Right atrium auricular region (tissue), 2 donors: ENCODE results near the gene SLC22A1. TPM values are rescaled to one million over a fixed set of nuclear protein-coding genes. Genes with fewer than 3 reads are reported as not detected.
"Not testable (repeated sequence)": the region's sequence is repeated elsewhere in the genome, so short reads cannot be mapped to it uniquely, and the experiment has no call there.

Experiments
- DNase-seq: peaks from one replicate; pipeline ENCODE4 v3.0.0-alpha.2; 2019; ENCODE audit warnings: low spot score
- H3K27ac ChIP-seq, 2 donors: fragments of 200-600 bp; sonication (generic); 1 replicate in 1 of 2; 2 replicates in 1 of 2; pipeline ENCODE4 v1.5.1; 2016 to 2019
- H3K27me3 ChIP-seq, 2 donors: fragments of 200-600 bp; sonication (generic); one replicate each; pipeline versions ENCODE4 v1.5.1 to v1.6.0; 2017 to 2019
- H3K36me3 ChIP-seq: fragments of 200-600 bp; sonication (generic); one replicate; pipeline ENCODE4 v1.5.1; 2016
- H3K4me1 ChIP-seq, 2 donors: fragments of 200-600 bp; sonication (generic); one replicate each; pipeline versions ENCODE4 v1.5.1 to v1.6.0; 2017 to 2019
- H3K4me3 ChIP-seq, 2 donors: fragments of 200-600 bp; sonication (generic); 1 replicate in 1 of 2; 2 replicates in 1 of 2; pipeline ENCODE4 v1.5.1; 2017 to 2019; ENCODE audit warnings: mild to moderate bottlenecking in 1 of 2, moderate library complexity in 1 of 2
- H3K9me3 ChIP-seq, 2 donors: fragments of 200-600 bp; sonication (generic); one replicate each; pipeline ENCODE4 v1.5.1; 2019
- total RNA-seq, 2 donors: library from RNA; depleted of rRNA; stranded (reverse); fragments of >200 nt; gene quantifications; one replicate each; pipeline ENCODE4 v1.1.0, GENCODE V29; 2016
- TF ChIP-seq, protein P1 (sequence below), 2 donors: fragments of 200-600 bp; sonication (generic); IDR thresholded peaks; one replicate each; pipeline ENCODE4 v1.5.1; 2019; ENCODE audit warnings: antibody characterized with exemption in 2 of 2

Gene SLC22A1
- total RNA-seq, 2 donors from 2014 or later = not detected

DNA sequence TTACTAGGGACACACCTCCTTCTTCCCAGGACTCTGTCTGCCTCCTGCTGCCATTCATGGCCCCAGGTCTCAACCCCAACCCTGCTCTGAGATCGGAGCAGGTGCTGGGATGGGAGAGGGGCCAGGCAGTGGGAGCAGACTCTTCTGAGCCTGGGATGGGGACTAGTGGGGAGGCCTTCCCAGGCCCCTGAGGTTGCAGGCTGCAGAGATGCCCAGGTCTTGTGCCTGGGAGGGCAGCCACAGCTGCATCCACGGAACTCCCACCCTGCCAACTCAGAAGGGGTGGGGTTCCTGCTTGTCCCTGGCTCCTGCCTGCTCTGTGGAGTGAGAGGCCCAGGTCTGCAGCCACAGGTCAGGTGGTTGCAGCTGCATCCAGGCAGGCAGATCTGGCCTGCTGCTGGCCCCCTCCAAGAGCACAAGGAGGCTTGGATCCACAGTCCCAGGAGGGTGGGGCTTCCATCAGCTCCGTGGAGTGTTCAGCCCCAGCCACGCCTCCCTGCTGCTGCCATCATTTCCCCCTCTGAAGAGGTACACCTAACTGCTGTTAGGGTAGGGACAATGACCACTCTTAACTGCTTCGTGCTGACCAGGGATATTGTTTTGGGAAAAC is 2.9 kb upstream of the SLC22A1 start:
- Histone ChIP-seq H3K9me3 (no peaks in the 10 kb centered on the region), H3K36me3 (no peaks in the 10 kb centered on the region), H3K27me3 (no peaks in the 10 kb centered on the region), H3K27ac (no peak overlapping the region), H3K4me1 (no peaks in the 10 kb centered on the region), H3K4me3 (no peak overlapping the region)
- no peak for DNase-seq
- TF ChIP-seq, protein P1, sequence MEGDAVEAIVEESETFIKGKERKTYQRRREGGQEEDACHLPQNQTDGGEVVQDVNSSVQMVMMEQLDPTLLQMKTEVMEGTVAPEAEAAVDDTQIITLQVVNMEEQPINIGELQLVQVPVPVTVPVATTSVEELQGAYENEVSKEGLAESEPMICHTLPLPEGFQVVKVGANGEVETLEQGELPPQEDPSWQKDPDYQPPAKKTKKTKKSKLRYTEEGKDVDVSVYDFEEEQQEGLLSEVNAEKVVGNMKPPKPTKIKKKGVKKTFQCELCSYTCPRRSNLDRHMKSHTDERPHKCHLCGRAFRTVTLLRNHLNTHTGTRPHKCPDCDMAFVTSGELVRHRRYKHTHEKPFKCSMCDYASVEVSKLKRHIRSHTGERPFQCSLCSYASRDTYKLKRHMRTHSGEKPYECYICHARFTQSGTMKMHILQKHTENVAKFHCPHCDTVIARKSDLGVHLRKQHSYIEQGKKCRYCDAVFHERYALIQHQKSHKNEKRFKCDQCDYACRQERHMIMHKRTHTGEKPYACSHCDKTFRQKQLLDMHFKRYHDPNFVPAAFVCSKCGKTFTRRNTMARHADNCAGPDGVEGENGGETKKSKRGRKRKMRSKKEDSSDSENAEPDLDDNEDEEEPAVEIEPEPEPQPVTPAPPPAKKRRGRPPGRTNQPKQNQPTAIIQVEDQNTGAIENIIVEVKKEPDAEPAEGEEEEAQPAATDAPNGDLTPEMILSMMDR (IDR thresholded peaks at IDR 0.05) = no peak

DNA sequence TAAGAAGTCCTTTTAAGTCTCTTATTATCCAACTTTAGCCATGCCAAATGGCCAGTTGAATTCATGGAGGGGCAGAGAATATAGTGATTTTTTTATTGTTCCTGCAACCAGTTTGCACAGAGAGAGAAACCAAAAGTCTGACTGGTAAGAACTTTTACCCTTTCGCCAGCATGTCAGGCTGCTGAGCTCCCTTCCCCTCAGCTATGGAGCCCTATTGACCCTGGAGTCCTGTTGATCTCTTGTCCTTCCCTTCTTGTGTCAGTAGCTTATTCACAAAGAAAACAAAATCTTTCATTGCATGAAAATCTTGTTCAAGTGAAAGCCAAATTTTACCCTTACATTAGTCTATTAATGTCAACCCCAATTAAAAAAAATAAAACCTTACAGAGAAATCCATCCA is 1.5 kb upstream of the SLC22A1 start:
- no peaks in the 10 kb centered on the region for H3K9me3 ChIP-seq
- TF ChIP-seq, protein P1 (IDR thresholded peaks at IDR 0.05) = no peak

DNA sequence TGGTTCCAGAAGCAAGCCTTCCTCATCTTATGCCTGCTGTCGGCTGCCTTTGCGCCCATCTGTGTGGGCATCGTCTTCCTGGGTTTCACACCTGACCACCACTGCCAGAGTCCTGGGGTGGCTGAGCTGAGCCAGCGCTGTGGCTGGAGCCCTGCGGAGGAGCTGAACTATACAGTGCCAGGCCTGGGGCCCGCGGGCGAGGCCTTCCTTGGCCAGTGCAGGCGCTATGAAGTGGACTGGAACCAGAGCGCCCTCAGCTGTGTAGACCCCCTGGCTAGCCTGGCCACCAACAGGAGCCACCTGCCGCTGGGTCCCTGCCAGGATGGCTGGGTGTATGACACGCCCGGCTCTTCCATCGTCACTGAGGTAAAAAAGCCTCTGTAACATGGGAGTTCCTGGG is 366 bp downstream of the SLC22A1 start:
- Histone ChIP-seq H3K4me3 (no peak overlapping the region), H3K4me1 (no peaks in the 10 kb centered on the region), H3K9me3 (no peaks in the 10 kb centered on the region), H3K27ac (no peak overlapping the region), H3K36me3 (no peaks in the 10 kb centered on the region), H3K27me3 (no peaks in the 10 kb centered on the region)
- TF ChIP-seq, protein P1 (IDR thresholded peaks at IDR 0.05) = no peak
- DNase-seq = no peak

More for the DNA sequence above, 1.5 kb upstream of the SLC22A1 start:
- DNase-seq = no peak
- H3K4me1 ChIP-seq = no peaks in the 10 kb centered on the region
- no peak overlapping the region for H3K27ac ChIP-seq
- H3K27me3 ChIP-seq = no peaks in the 10 kb centered on the region
- no peaks in the 10 kb centered on the region for H3K36me3 ChIP-seq
- no peak overlapping the region for H3K4me3 ChIP-seq

DNA sequence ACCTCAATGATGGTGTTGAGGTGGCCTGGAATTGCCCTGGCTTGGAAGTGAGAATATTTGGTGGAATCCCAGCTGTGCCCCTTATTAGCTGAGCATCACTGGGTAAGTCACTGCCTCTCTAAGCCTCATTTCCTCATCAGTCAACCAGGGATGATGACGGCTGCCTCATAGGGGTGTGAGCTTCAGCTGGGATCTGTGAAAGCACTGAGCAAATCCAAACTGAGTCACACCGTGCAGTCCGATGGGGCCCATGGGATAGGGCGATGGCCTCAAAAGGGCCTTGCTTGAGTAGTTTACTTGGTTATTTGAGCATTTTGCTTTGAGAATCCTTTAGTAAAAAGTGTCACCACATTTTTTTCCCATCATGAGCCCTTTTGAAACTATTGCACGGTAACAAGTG is 1.1 kb downstream of the SLC22A1 start:
- no peak overlapping the region for H3K4me3 ChIP-seq
- no peak overlapping the region for H3K27ac ChIP-seq
- TF ChIP-seq, protein P1 (IDR thresholded peaks at IDR 0.05) = no peak
- H3K4me1 ChIP-seq = no peaks in the 10 kb centered on the region
- no peaks in the 10 kb centered on the region for H3K36me3 ChIP-seq
- no peak for DNase-seq
- no peaks in the 10 kb centered on the region for H3K9me3 ChIP-seq
- no peaks in the 10 kb centered on the region for H3K27me3 ChIP-seq

DNA sequence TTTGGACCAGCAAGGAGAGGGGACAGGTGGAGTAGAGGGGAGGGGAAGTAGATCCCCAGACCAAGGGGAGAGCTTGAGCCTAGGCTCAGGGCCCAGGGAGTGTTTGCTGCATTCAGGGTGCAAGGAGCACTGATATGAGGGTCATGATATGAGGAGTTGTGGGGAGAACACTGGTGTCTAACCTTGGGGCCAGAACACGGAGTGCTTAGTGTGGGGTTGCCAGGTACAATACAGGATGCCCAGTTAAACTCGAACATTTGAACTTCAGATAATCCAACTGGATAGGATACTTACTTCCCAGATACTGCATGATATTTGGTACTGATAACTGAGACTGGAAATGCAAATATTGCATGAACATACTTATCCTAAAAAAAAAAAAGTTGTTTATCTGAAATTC is 2.4 kb downstream of the SLC22A1 start:
- no peak for DNase-seq
- H3K36me3 ChIP-seq = no peaks in the 10 kb centered on the region
- H3K27me3 ChIP-seq = no peaks in the 10 kb centered on the region
- no peaks in the 10 kb centered on the region for H3K4me1 ChIP-seq
- TF ChIP-seq, protein P1 (IDR thresholded peaks at IDR 0.05) = no peak
- H3K4me3 ChIP-seq = no peak overlapping the region
- no peaks in the 10 kb centered on the region for H3K9me3 ChIP-seq
- no peak overlapping the region for H3K27ac ChIP-seq

DNA sequence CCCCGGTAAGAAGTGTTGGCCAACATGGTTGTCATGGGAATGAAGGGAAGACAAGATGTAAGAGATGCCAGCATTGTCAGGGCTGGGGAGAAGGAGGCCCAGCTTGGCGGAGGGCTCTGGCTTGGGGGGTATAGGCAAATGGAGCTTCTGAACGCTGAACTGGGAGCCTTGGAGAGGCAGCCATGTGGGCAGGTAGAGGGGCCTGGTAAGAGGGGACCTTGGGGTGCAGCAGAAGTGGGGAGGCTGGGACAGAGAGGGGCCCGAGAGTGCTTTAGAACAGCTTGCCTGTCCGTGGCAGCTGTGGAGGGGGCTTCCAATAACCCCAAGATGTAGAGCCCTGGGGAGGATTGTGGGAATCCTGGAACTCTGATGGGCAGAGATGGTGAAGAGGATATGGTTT is 3.0 kb downstream of the SLC22A1 start:
- Histone ChIP-seq H3K36me3 (no peaks in the 10 kb centered on the region), H3K4me3 (no peak overlapping the region), H3K4me1 (no peaks in the 10 kb centered on the region), H3K27me3 (no peaks in the 10 kb centered on the region), H3K9me3 (no peaks in the 10 kb centered on the region), H3K27ac (no peak overlapping the region)
- TF ChIP-seq, protein P1 (IDR thresholded peaks at IDR 0.05) = no peak
- no peak for DNase-seq

DNA sequence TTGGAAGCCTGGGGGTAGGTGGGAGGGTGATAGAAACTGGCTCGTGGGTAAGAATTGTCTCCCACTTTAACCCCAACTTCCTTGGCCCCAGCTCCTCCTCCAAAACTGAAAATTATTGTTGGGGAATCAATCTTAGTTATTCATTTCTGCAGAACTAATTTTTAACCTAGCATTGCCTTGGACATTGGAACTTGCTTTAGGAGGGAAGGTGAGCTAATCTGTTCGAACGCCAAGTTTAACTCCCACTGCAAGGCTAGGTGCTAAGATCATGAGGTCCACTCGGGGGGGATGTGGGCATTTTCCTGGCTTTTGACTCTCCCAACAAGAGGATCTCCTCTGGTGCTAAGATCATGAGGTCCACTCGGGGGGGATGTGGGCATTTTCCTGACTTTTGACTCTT is 3.5 kb downstream of the SLC22A1 start:
- H3K9me3 ChIP-seq, H3K27me3 ChIP-seq, H3K4me3 ChIP-seq, DNase-seq, H3K27ac ChIP-seq, H3K36me3 ChIP-seq, H3K4me1 ChIP-seq: not testable (repeated sequence)
